GM13976 (cell line): ENCODE data around the gene RNASEH1.

Experiments
- DNase-seq: peaks from one replicate; pipeline ENCODE4 v3.0.0; 2012; ENCODE audit warnings: low spot score
- in situ Hi-C: fragments of 300-500 bp; cut with MboI; formaldehyde crosslinking; loops from one replicate; pipeline ENCODE4 v1.12.0; 2022; ENCODE audit warnings: low sequenced_read_pairs, mixed read lengths, inconsistent platforms; ENCODE audit not compliant: unreplicated experiment
- TF ChIP-seq, protein P1 (sequence below): IDR thresholded peaks from 2 replicates; pipeline ENCODE4 v1.5.1; 2012; ENCODE audit warnings: borderline replicate concordance, mild to moderate bottlenecking; ENCODE audit not compliant: insufficient read depth; ENCODE audit errors: extremely low read depth, missing control alignments, control extremely low read depth

Gene RNASEH1

DNA sequence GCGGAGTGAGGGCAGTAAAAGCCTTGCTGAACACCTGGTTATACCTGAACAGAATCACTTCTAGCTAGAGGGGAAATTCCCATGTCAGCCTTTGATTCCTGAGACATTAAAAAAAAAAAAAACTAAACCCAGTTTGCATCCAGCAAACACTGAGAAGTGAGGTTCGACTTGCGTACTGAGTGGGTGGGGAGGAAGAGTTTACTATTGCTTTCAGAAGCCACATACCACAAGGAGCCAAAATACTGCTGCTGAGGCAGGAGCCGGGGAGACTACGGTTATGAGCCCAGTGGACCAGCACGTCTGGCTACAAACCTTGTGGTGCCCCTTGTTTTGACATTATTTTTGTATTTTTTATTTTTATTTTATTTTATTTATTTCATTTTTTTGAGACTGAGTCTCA lies 39.4 kb upstream of the RNASEH1 start:
- DNase-seq: peak; percentile 72
- TF ChIP-seq, protein P1, sequence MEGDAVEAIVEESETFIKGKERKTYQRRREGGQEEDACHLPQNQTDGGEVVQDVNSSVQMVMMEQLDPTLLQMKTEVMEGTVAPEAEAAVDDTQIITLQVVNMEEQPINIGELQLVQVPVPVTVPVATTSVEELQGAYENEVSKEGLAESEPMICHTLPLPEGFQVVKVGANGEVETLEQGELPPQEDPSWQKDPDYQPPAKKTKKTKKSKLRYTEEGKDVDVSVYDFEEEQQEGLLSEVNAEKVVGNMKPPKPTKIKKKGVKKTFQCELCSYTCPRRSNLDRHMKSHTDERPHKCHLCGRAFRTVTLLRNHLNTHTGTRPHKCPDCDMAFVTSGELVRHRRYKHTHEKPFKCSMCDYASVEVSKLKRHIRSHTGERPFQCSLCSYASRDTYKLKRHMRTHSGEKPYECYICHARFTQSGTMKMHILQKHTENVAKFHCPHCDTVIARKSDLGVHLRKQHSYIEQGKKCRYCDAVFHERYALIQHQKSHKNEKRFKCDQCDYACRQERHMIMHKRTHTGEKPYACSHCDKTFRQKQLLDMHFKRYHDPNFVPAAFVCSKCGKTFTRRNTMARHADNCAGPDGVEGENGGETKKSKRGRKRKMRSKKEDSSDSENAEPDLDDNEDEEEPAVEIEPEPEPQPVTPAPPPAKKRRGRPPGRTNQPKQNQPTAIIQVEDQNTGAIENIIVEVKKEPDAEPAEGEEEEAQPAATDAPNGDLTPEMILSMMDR: no peak
- in situ Hi-C loops: no loop called here

DNA sequence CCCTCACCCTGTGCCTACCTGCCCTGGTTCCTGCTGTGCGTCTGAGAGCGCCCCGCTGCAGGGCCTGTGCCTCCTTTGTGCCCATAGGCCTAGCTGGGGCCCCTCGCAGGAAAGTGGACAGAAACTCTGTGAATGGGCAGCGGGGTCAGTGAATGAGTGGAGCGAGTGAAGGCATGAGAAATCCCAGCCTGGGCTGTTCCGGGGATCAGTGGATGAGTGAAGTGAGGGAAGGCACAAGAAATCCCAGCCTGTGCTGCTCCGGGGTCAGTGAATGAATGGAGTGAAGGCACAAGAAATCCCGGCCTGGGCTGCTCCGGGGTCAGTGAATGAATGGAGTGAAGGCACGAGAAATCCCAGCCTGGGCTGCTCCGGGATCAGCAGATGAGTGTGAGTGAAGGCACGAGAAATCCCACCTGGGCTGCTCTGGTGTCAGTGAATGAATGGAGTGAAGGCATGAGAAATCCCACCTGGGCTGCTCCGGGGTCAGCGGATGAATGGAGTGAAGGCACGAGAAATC lies 38.8 kb upstream of the RNASEH1 start:
- DNase-seq: no peak
- in situ Hi-C loops: no loop called here
- TF ChIP-seq, protein P1: no peak

DNA sequence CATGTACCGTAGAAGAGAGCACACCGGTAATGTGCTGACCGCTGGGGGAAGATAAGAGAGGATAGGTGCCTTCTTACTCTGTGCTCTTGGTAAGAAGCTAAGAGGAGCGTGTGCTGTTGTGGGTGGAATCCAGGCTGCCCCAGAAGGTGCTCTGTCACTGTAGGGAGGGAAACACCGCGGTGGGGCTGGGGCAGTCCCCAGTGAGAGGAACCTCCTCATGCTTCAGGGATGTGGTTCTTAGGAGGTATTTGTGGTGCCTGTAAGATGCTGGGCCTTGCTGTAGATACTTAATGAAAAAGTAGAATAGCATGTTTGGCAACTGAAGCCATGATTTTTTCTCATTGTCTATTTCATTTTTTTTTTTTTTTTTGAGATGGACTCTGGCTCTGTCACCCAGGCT lies 37.9 kb upstream of the RNASEH1 start:
- TF ChIP-seq, protein P1: no peak
- in situ Hi-C loops: no loop called here
- peak; percentile 87 for DNase-seq

DNA sequence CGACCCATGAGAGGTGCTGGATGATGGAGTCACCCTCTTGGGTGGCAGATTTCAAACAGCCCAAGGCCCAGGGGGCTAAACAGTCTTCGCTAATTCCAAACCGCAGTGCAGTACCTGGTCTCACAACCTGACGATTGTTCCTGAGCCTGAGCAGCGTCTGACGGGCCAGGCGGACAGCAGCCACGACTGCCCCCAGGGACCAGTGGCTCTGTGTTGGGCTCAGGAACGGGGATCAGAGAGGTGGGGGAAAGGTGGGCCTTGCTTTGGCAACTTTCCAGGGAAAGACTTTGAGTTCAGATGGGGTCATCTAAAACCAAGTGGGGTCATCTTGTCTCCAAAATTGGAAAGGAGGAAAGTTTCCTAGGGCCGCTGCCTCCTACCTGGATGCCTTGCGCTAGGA lies 37.3 kb upstream of the RNASEH1 start:
- TF ChIP-seq, protein P1: no peak
- no peak for DNase-seq
- in situ Hi-C loops: no loop called here

DNA sequence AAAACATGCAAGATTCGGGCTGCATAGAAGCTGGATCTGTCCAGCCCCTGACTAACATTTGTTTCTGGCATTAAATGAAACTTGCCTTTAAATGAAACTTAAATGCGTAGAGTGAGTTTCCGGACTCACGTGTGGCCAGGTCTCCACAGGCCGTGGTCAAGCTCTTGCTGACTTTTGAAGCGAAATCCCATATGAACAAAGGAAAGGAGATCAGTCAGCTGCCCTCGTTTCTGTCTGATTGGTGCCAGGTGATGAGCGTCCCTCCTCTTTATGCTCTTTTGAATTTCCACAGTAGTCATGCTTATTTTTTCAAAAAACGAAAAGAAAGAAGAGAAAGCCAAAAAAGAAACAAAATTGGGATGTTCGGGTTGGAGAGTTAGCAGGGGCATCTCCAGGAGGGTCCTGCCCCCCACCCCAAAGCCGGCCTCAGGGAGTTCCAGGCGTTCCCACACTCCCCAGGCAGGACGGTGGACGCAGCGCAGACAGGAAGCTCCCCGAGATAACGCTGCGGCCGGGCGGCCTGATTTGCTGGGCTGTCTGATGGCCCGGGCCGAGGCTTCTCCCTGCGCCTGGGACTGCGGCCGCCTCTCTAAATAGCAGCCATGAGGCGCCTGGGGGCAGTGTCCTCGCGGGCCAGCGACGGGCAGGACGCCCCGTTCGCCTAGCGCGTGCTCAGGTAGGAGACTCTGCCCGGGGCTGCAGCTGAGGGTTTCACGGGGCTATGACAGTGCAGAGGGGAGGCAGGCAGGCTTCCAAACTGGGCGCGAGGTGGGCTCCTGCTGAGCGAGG lies 36.6 kb upstream of the RNASEH1 start, which contains the start of gene COLEC11:
COLEC11 (plus strand) TSS at position 620 of the 789 bp plus-strand sequence. CDS start 9,229 bp downstream, outside the sequence.
- in situ Hi-C loops: no loop called here
- TF ChIP-seq, protein P1: no peak
- DNase-seq: no peak

DNA sequence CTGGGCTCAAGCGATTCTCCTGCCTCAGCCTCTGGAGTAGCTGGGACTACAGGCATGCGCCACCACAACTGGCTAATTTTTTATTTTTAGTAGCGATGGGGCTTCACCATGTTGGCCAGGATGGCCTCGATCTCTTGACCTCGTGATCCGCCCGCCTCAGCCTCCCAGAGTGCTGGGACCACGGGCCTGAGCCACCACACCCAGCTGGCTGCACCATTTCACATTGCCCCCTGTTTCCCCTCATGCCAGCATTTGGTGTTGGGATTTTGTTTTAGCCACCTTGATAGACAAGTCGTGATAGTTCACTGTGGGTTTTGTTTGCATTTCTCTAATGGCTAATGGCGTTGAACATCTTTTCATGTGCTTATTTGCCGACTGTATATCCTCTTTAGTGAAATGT lies 31.0 kb upstream of the RNASEH1 start:
- no peak for DNase-seq
- in situ Hi-C loops: no loop called here
- TF ChIP-seq, protein P1: no peak
